A549 (cell line): ENCODE results near the gene DEPDC5. TPM values are rescaled to one million over a fixed set of nuclear protein-coding genes. Genes with fewer than 3 reads are reported as not detected.

Experiments used
- ATAC-seq, 2 experiments: fragments of 200-7000 bp in 1 of 2; fragments of >200 bp in 1 of 2; cut with Nextera tagmentation in 1 of 2; cut with Tn5 transposase in 1 of 2; 3 replicates each; pipeline versions ENCODE4 v1.8.0 to v1.9.1; 2018 to 2020; ENCODE audit warnings: mild to moderate bottlenecking in 1 of 2, moderate library complexity in 1 of 2
- CTCF ChIA-PET: fragments of 300-600 bp; sonication (Branson Sonifier 250); formaldehyde crosslinking; extraction: SDS; loops from one replicate; lab custom pipeline; 2021; ENCODE audit warnings: antibody characterized with exemption, inconsistent platforms; lab: Yijun Ruan, JAX
- POLR2A ChIA-PET: fragments of 350-600 bp; formaldehyde crosslinking; extraction: SDS; loops from one replicate; lab custom pipeline; 2021; ENCODE audit warnings: antibody characterized with exemption, inconsistent platforms; lab: Yijun Ruan, JAX
- DNase-seq, 2 experiments: peaks; one replicate each; pipeline versions ENCODE4 v3.0.0 to v3.0.0-alpha.2; 2011 to 2016; ENCODE audit warnings: low read depth in 1 of 2, low spot score in 1 of 2
- FAIRE-seq: peaks from 2 replicates; lab custom pipeline; 2011; peaks lifted over from hg19 to GRCh38; lab: Jason Lieb, UNC
- H3K27ac ChIP-seq, 2 experiments: fragments of >200 bp; sonication (Bioruptor Twin); formaldehyde crosslinking; 3 replicates each; pipeline ENCODE4 v1.5.1; 2016 to 2017
- H3K4me1 ChIP-seq: fragments of >200 bp; sonication (Bioruptor Twin); formaldehyde crosslinking; 3 replicates; pipeline ENCODE4 v1.6.1; 2016
- H3K4me2 ChIP-seq: fragments of >200 bp; sonication (Bioruptor Twin); formaldehyde crosslinking; 3 replicates; pipeline ENCODE4 v1.6.1; 2016
- H3K4me3 ChIP-seq: fragments of >200 bp; sonication (Bioruptor Twin); formaldehyde crosslinking; 3 replicates; pipeline ENCODE4 v1.5.1; 2016
- H3K9me3 ChIP-seq: fragments of >200 bp; sonication (Bioruptor Twin); formaldehyde crosslinking; 3 replicates; pipeline ENCODE4 v1.6.1; 2016
- E2F6 ChIP-seq: IDR thresholded peaks from 2 replicates; pipeline ENCODE4 v1.6.1; 2012; ENCODE audit warnings: low read depth, borderline replicate concordance
- ELK1 ChIP-seq: fragments of 150-350 bp; IDR thresholded peaks from 2 replicates; pipeline ENCODE4 v1.6.1; 2014; ENCODE audit warnings: low read depth, mild to moderate bottlenecking, low read length
- ESRRA ChIP-seq: fragments of 150-350 bp; IDR thresholded peaks from 2 replicates; pipeline ENCODE4 v1.6.1; 2014; ENCODE audit warnings: mild to moderate bottlenecking, low read length, borderline replicate concordance
- FOXS1 ChIP-seq: fragments of 250-450 bp; sonication (Bioruptor Pico); IDR thresholded peaks from 2 replicates; pipeline ENCODE4 v1.5.0; 2020; ENCODE audit warnings: mild to moderate bottlenecking, moderate library complexity
- HDAC2 ChIP-seq: fragments of 200-600 bp; sonication (generic); IDR thresholded peaks from 2 replicates; pipeline ENCODE4 v1.6.1; 2016
- HMGXB4 ChIP-seq: fragments of 250-450 bp; sonication (Bioruptor Pico); IDR thresholded peaks from 2 replicates; pipeline ENCODE4 v1.5.0; 2021; ENCODE audit warnings: mild to moderate bottlenecking, moderate library complexity, borderline replicate concordance
- HOXA7 ChIP-seq: fragments of 250-450 bp; sonication (Bioruptor Pico); IDR thresholded peaks from 2 replicates; pipeline ENCODE4 v1.5.0; 2020; ENCODE audit warnings: mild to moderate bottlenecking, moderate library complexity
- MAFK ChIP-seq: fragments of 450-650 bp; IDR thresholded peaks from 2 replicates; pipeline ENCODE4 v1.6.1; 2014; ENCODE audit not compliant: partially characterized antibody
- NFE2L2 ChIP-seq: fragments of 150-350 bp; conservative IDR thresholded peaks from 2 replicates; pipeline ENCODE4 v1.6.1; 2014; ENCODE audit warnings: low read length
- NPAS2 ChIP-seq: fragments of 250-450 bp; sonication (Bioruptor Pico); IDR thresholded peaks from 2 replicates; pipeline ENCODE4 v1.8.0; 2022; ENCODE audit warnings: mild to moderate bottlenecking, moderate library complexity, borderline replicate concordance
- RARB ChIP-seq: fragments of 250-450 bp; sonication (Bioruptor Pico); IDR thresholded peaks from 2 replicates; pipeline ENCODE4 v1.8.0; 2021; ENCODE audit warnings: mild to moderate bottlenecking, moderate library complexity
- RCOR1 ChIP-seq: fragments of 150-350 bp; IDR thresholded peaks from 2 replicates; pipeline ENCODE4 v1.6.1; 2014; ENCODE audit warnings: antibody characterized with exemption, low read length, low read depth
- REST ChIP-seq: fragments of 200-600 bp; sonication (generic); IDR thresholded peaks from 2 replicates; pipeline ENCODE4 v1.6.1; 2016; ENCODE audit warnings: antibody characterized with exemption, mild to moderate bottlenecking, moderate library complexity
- RFX5 ChIP-seq: fragments of 450-650 bp; IDR thresholded peaks from 2 replicates; pipeline ENCODE4 v1.7.1; 2014; ENCODE audit warnings: antibody characterized with exemption, mild to moderate bottlenecking, moderate library complexity
- SMC3 ChIP-seq: fragments of >200 bp; sonication (Bioruptor Twin); formaldehyde crosslinking; IDR thresholded peaks from 3 replicates; pipeline ENCODE4 v1.6.1; 2018; ENCODE audit warnings: inconsistent platforms
- SREBF2 ChIP-seq: fragments of 450-650 bp; IDR thresholded peaks from 2 replicates; pipeline ENCODE4 v1.6.1; 2014; ENCODE audit warnings: mild to moderate bottlenecking, moderate library complexity
- TP53 ChIP-seq: fragments of 250-450 bp; sonication (Bioruptor Pico); IDR thresholded peaks from 2 replicates; pipeline ENCODE4 v1.5.0; 2021; ENCODE audit warnings: mild to moderate bottlenecking, moderate library complexity
- ZNF302 ChIP-seq: fragments of 250-450 bp; sonication (Bioruptor Pico); IDR thresholded peaks from 2 replicates; pipeline ENCODE4 v1.9.0; 2021; ENCODE audit warnings: inconsistent platforms, mild to moderate bottlenecking, moderate library complexity
- WGBS: methylation state at CpG from one replicate; pipeline ENCODE4 v1.1.6; 2017; ENCODE audit errors: missing lambda C conversion rate; 5-methylcytosine and 5-hydroxymethylcytosine counted together
- polyA plus RNA-seq, 4 experiments: library from polyadenylated mRNA; depleted of rRNA in 3 of 4; stranded (reverse); fragments of >200 nt; fragmentation: RNase III in 1 of 4; extraction: RNeasy Plus Mini Kit Qiagen cat#74134 plus additional on column Dnase treatment in 1 of 4; gene quantifications; 2 replicates in 3 of 4; 3 replicates in 1 of 4; pipeline ENCODE4 v1.2.3, GENCODE V29; 2011 to 2017

DEPDC5 gene
- polyA plus RNA-seq, 2 of the 4 experiments (the other 2 are of a cell fraction) = 4.4 to 10.1 TPM

GRCh38 chr22:31879585-31879984, 125.8 kb downstream of the DEPDC5 start:
- Histone ChIP-seq H3K27ac (no peak overlapping the region), H3K4me2 (no peak overlapping the region), H3K4me1 (no peaks in the 10 kb centered on the region), H3K4me3 (no peak overlapping the region), H3K9me3 (no peaks in the 10 kb centered on the region)
- 85% methylated on average over 10 of the region's 14 CpGs for WGBS
- CTCF ChIA-PET = interaction anchor here (1.1 kb wide), 1 partner anchor 9 kb away, joined by 3 read pairs; no protein-coding TSS in a partner anchor
- ATAC-seq = no peak
- POLR2A ChIA-PET = no interaction called here
- no peak for FAIRE-seq
- TF ChIP-seq FOXS1 (CRISPR knock-in tag) (no peak), RCOR1 (no peak)
- DNase-seq = no peak

GRCh38 chr22:31881200-31881599, 127.4 kb downstream of the DEPDC5 start:
- no peak for FAIRE-seq
- CTCF ChIA-PET = interaction anchor here (1.0 to 1.1 kb wide), 2 partner anchors 8 to 89 kb away, joined by 4 read pairs; no protein-coding TSS in a partner anchor
- no peak for DNase-seq

GRCh38 chr22:31881865-31882264, 128.0 kb downstream of the DEPDC5 start:
- H3K27ac ChIP-seq = no peak overlapping the region
- no peak overlapping the region for H3K4me2 ChIP-seq
- FAIRE-seq (no peak), ATAC-seq (no peak), DNase-seq (no peak)
- no peaks in the 10 kb centered on the region for H3K9me3 ChIP-seq
- CTCF ChIA-PET = interaction anchor here (1.2 kb wide), 1 partner anchor 12 kb away, joined by 5 read pairs; no protein-coding TSS in a partner anchor
- no peak overlapping the region for H3K4me3 ChIP-seq
- WGBS = 92% methylated on average over 3 of the region's 3 CpGs
- POLR2A ChIA-PET = no interaction called here
- H3K4me1 ChIP-seq = no peaks in the 10 kb centered on the region
- TF ChIP-seq RFX5 (no peak), NFE2L2 (no peak), RARB (no peak), E2F6 (no peak), SREBF2 (no peak), TP53 (CRISPR knock-in tag) (no peak), HDAC2 (no peak), HOXA7 (CRISPR knock-in tag) (no peak), HMGXB4 (no peak), ZNF302 (CRISPR knock-in tag) (no peak), ESRRA (no peak), NPAS2 (CRISPR knock-in tag) (no peak)

More at GRCh38 chr22:31881200-31881599, 127.4 kb downstream of the DEPDC5 start:
- WGBS = 61% methylated on average over 6 of the region's 6 CpGs
- TF ChIP-seq SMC3 = no peak
- no peak for TF ChIP-seq REST
- TF ChIP-seq ELK1 = no peak
- no peak for TF ChIP-seq MAFK
- H3K27ac ChIP-seq = no peak overlapping the region
- ATAC-seq = no peak
- H3K9me3 ChIP-seq = no peaks in the 10 kb centered on the region
- no peak overlapping the region for H3K4me3 ChIP-seq
- H3K4me2 ChIP-seq = no peak overlapping the region
- POLR2A ChIA-PET = no interaction called here
- H3K4me1 ChIP-seq = no peaks in the 10 kb centered on the region
